Esophagus squamous epithelium (tissue), 4 donors: Measurements from ENCODE around the gene OR2T5.

ENCODE experiments used
- CTCF ChIP-seq, 6 experiments: fragments of 450-650 bp in 4 of 6; fragments of 200-600 bp in 2 of 6; sonication (generic) in 2 of 6; IDR thresholded peaks; one replicate each; pipeline ENCODE4 v1.5.1; 2016 to 2019; ENCODE audit warnings: antibody characterized with exemption in 6 of 6, mild to moderate bottlenecking in 4 of 6, moderate library complexity in 4 of 6
- POLR2A ChIP-seq, 4 donors: fragments of 450-650 bp; IDR thresholded peaks; one replicate each; pipeline ENCODE4 v1.6.1; 2017; ENCODE audit warnings: antibody characterized with exemption in 4 of 4, mild to moderate bottlenecking in 4 of 4, moderate library complexity in 3 of 4

GRCh38 chr1:248521856-248522255 lies 33.5 kb downstream of the OR2T5 start:
- TF ChIP-seq CTCF (IDR thresholded peaks at IDR 0.05), result no peak
- TF ChIP-seq POLR2A (IDR thresholded peaks at IDR 0.05), result no peak
